CMK (cell line): ENCODE measurements around the gene CLDN16.

Experiments used
- DNase-seq: peaks from one replicate; pipeline ENCODE4 v3.0.0-alpha.2; 2010; ENCODE audit warnings: low read depth

The CLDN16 gene

DNA sequence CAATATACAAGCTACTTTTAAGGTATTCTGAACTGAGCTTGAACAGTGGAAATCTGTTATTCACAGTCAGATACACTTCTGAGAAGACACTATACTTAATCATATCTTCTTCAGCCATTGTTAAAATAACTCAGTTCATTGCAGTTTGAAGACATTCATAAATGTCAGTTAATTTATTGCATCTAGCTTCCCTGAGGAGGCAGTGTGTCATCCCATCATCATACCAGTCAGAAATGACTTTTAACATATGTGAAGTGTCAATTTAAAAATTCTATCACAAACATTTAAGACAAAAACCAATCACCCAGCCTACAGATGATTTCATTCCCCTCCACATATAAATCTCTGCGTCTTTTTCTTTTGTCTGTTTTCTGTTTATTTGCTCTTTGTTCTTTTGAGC lies 54.3 kb downstream of the CLDN16 start:
- no peak for DNase-seq

DNA sequence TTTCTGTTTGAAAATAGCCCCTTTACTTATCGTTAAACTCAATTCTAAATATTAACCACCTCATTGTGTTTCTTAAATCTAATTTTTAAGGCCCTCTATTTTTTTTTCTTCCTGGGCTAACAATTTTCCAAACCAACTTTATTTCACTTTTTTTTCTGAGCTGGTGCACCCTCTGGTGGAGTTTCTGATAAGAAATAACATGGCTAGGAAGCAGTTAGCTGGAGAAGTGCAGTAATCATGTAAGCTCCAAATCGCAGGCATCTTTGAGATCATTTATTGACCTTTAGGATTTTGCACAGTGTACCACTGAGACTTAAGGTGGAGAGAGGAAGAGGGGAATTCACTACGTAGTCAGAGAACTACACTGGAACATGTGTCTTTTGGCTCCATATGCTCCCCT lies 55.3 kb downstream of the CLDN16 start:
- DNase-seq = no peak

DNA sequence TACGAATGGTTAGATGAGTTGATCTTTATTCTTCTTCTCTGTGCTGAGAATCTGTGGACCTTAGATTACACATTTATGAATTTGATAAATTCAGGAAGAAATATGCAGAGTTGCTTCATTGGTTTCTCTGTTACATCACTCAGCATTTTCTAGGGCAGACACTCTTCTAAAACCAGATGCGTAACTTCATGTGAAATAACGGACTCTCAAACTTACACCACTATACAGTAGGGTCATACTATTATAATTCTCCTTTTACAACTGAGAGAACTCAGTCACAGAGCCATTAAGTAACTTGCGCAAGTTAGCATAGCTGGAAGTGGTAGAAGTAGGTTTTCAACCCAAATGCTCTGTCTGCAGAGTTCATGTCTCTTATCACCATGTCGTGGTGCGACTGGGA lies 56.0 kb downstream of the CLDN16 start:
- no peak for DNase-seq

DNA sequence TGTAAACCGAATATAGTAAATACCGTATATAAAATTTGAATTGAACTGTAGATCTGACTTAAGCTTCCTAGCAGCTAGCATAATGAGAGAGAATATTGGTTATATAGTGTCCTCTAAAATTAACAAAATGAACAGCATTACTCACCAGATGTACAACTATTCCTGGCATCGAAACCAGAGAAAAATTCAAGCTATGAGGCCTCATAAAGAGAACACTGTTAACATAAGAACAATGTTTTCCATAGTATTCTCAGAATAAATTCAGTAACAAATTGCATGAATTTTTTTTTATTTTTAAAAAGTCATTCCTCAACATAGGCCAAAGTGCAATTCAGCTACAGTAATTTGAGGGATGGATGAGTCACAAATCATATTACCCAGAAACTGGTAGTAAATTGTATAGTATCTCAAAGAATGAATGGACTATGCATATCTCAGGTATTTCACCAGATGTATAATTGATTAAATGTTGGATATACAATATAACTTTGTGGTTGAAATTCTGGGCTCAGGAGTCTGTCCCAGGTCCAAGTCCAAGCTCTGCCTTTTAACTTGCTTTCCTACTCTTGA lies 56.7 kb downstream of the CLDN16 start:
- no peak for DNase-seq

DNA sequence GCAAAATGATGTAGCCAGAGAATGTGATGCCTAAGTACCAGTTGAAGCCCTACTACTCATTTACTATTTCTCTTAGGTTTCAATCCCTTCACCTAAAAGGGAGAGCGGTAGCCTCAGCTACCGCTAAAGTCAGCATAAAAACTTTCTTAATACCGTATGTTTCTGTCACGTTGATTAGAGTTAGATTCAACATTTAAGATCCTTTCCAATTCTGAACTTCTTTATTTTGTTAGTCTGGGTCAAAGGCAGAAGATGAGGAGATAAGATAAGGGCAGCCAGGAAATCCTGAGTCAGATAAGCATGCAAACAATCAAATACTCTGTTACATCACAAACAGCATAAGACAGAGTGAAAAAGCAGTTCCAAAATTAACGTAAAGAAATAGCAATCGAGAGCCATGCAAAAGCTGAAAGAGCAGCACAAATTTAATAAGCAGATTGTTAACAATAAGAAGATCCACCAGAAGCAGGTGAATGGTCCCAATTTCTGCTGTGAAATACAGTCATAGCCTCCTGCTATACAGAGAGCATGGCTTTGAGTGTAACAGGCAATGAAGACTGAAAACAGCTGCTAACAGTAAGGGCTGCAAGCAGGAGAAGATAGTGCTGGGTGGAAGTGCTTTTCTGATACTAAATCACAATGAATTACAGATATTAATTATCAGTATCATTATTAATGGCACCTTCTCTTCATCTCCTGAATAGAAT lies 58.8 kb downstream of the CLDN16 start:
- no peak for DNase-seq

DNA sequence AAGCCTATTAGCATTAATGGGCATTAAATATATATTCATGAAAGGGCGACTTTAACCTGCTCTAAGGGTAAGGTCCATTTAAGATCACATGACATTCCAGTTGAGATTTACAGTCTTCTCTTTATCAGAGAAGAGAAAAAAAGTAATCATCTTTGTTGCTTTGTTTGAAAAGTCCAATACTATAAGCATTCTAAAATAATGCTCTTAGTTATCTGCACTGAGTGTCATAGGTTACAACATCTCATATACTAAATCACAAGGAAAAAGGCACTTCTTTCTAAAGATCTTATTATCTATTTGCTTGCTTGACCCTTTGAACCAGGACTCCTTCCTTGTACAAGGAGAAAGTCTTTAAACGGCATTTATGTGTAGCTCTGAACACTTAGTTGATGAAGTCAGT lies 60.3 kb downstream of the CLDN16 start:
- DNase-seq = no peak

DNA sequence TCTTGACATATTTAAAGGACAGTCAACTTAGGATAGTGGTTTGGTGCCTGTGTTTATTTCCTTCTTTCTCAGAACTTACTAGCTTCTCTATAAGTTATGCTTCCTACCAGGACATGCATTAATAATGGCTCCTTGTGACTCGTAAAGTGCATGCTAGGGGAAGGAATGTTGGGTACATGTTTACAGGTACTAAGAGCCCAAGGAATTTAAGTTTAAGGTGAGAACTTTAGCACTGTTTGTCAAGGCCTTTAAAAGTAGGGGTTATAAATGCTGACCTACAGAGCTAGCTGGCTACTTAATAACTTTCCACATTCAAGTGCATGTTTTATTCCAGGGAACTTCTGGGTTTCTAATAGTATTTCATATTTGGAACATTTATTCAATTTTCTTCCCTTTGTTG lies 61.8 kb downstream of the CLDN16 start, which contains the start of gene TMEM207:
Gene TMEM207 (minus strand): TSS at position 101 of the 400 bp plus-strand sequence. CDS start 92 bp downstream, at position 9.
- no peak for DNase-seq

DNA sequence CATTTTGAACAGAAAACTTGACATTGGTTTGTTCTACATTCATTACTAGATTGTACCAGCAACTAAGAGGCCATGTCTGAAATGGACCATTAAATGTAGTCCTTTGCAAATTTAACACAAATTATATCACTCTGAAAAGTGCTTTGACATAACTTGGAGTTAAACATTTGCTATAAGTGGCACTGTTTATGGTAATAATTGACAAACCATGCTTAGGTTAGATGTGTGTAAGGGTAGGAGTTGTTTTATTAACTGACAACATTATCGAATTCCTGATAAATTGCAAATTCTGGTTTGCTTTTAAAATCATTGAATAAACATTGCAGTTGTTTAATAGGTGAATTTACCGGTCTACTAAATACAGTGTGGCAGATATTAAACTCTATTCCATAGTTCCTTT lies 67.9 kb downstream of the CLDN16 start:
- DNase-seq = no peak

DNA sequence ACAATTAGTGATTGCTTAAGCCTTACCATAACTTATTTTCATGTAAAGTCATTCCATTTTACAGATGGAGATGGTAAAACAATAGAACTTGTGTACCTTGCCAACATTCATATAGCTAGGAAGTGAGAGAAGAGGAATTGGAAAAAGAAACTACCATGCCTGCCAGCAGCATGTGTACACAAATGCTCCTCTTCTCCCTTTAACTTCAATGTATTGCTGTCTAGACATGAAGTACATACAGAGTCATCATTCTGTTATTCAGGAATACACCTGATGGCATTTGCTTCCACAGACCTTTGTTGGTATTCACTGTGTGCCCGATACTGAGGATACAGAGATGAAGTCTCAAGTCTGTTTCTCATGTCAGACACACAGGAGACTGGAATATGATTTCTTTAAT lies 68.8 kb downstream of the CLDN16 start:
- no peak for DNase-seq

DNA sequence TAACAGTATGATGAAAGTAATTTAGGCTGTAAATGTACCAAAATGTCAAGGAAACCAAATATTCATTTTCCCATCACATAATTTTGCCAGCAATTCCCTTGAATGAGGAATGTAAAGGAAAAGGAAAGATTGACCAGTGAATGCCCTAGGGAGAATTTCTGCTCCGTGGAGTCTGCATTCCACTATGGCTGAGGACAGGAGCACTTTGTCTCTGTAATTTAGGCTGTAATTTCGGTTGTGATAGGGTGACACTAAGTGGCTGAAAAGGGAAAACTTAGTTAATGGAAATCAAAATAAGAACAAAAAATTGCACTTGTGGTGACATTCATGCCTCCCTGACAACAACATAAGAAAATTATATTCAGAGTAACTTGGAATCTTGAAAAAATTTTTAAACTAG lies 70.1 kb downstream of the CLDN16 start:
- DNase-seq = no peak
